Measurements from ENCODE around the gene IER5.

Gene IER5

DNA sequence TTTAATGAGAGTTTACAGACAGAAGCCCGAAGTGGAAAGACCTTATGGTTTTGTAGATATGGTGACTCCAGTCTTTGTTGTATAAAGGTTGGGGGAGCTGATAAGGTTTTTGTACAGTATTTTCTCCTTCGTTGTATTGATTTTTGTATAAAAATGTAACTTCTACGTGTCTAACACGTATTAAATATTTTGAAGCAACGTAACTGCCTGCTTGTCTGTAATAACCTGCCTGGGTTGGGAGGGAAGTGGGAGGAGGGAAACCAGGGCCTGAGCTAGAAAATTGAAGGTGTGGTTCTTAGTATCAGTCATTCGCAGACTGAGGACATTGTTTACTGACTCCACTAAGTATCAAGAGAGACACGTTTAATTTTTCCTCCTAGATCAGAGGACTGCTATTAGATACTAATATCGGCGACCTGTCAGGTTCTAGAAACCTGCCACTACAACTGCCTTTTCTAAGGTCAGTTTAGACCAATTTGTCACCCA is 2.2 kb downstream of the IER5 start:
- ATAC-seq: no peak
- no peak for TF ChIP-seq TCF4 (CRISPR knock-in tag; IDR thresholded peaks at IDR 0.05; ENCODE audit: borderline replicate concordance)
- no peak for TF ChIP-seq ZC3H10 (CRISPR knock-in tag; IDR thresholded peaks at IDR 0.05)
- TF ChIP-seq RARB (CRISPR knock-in tag; IDR thresholded peaks at IDR 0.05): no peak
- no peak for TF ChIP-seq CSDC2 (CRISPR knock-in tag; IDR thresholded peaks at IDR 0.05)
- TF ChIP-seq CSRNP3 (CRISPR knock-in tag; IDR thresholded peaks at IDR 0.05): no peak
- no peak for TF ChIP-seq ESRRG (CRISPR knock-in tag; IDR thresholded peaks at IDR 0.05)
- TF ChIP-seq, protein P1, sequence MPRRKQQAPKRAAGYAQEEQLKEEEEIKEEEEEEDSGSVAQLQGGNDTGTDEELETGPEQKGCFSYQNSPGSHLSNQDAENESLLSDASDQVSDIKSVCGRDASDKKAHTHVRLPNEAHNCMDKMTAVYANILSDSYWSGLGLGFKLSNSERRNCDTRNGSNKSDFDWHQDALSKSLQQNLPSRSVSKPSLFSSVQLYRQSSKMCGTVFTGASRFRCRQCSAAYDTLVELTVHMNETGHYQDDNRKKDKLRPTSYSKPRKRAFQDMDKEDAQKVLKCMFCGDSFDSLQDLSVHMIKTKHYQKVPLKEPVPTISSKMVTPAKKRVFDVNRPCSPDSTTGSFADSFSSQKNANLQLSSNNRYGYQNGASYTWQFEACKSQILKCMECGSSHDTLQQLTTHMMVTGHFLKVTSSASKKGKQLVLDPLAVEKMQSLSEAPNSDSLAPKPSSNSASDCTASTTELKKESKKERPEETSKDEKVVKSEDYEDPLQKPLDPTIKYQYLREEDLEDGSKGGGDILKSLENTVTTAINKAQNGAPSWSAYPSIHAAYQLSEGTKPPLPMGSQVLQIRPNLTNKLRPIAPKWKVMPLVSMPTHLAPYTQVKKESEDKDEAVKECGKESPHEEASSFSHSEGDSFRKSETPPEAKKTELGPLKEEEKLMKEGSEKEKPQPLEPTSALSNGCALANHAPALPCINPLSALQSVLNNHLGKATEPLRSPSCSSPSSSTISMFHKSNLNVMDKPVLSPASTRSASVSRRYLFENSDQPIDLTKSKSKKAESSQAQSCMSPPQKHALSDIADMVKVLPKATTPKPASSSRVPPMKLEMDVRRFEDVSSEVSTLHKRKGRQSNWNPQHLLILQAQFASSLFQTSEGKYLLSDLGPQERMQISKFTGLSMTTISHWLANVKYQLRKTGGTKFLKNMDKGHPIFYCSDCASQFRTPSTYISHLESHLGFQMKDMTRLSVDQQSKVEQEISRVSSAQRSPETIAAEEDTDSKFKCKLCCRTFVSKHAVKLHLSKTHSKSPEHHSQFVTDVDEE (CRISPR knock-in tag; IDR thresholded peaks at IDR 0.05): no peak
- TF ChIP-seq GLIS3 (CRISPR knock-in tag; IDR thresholded peaks at IDR 0.05): no peak

- no peak for ATAC-seq
Measured at GRCh38 chr1:181091309-181092040, 3.0 kb downstream of the IER5 start.

DNA sequence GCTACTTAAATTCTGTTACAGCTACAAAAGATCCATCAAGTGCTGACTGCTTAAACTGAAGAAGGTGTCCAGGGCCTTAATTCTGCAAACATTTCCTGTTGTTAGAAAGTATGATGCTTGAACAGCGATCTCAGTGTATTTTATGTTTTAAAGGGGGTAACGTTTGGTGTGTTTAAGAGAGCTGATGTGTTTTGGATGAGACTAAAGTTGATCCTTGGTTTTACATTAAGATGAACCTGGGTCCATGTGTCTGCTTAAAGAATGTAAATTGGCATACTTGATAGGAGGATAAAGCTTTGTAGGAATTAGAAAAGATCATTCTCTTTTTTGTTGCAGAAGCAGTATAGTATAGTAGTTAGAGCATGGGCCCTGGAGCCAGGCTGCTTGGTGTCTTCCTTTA is 3.6 kb downstream of the IER5 start:
- ATAC-seq: no peak

More at GRCh38 chr1:181091309-181092040, 3.0 kb downstream of the IER5 start:
- peak; percentile 15; the same call in 1 of the 2 replicates for TF ChIP-seq ZC3H10 (CRISPR knock-in tag; IDR thresholded peaks at IDR 0.05)
- TF ChIP-seq PATZ1 (CRISPR knock-in tag; IDR thresholded peaks at IDR 0.05; ENCODE audit: borderline replicate concordance): no peak

More for the DNA sequence above, 3.6 kb downstream of the IER5 start:
- TF ChIP-seq BACH2 (CRISPR knock-in tag; IDR thresholded peaks at IDR 0.05; ENCODE audit: borderline replicate concordance): no peak
- no peak for TF ChIP-seq POU6F1 (CRISPR knock-in tag; IDR thresholded peaks at IDR 0.05; ENCODE audit: borderline replicate concordance, low read depth)
- TF ChIP-seq TCF4 (CRISPR knock-in tag; IDR thresholded peaks at IDR 0.05; ENCODE audit: borderline replicate concordance): no peak
- TF ChIP-seq ZNF565 (CRISPR knock-in tag; conservative IDR thresholded peaks at IDR 0.05; ENCODE audit: low read depth): no peak
- no peak for TF ChIP-seq ISL1 (CRISPR knock-in tag; IDR thresholded peaks at IDR 0.05)
- TF ChIP-seq PATZ1 (CRISPR knock-in tag; IDR thresholded peaks at IDR 0.05; ENCODE audit: borderline replicate concordance): no peak
- TF ChIP-seq GLIS3 (CRISPR knock-in tag; IDR thresholded peaks at IDR 0.05): no peak
- TF ChIP-seq SNAI2 (CRISPR knock-in tag; IDR thresholded peaks at IDR 0.05): no peak
- TF ChIP-seq ZC3H10 (CRISPR knock-in tag; IDR thresholded peaks at IDR 0.05): no peak
- TF ChIP-seq, protein P1 (CRISPR knock-in tag; IDR thresholded peaks at IDR 0.05): no peak
- TF ChIP-seq CSRNP3 (CRISPR knock-in tag; IDR thresholded peaks at IDR 0.05): no peak

Measured in SK-N-SH treated with all-trans-retinoic acid at 6 μM for 48 hours (cell line).